Stimulated activated CD8-positive, alpha-beta memory T cell treated with anti-CD3 and anti-CD28 coated beads, Interleukin-2, amount 100 ng/mL, for 1 hour (primary cell): ENCODE data around the gene MAPK8IP2.
A peak's percentile ranks its signal among the peaks of the same experiment; 100 is the strongest.

ENCODE experiments used
- DNase-seq, 2 donors: peaks; one replicate each; pipeline ENCODE4 v3.0.0-alpha.2; 2020; ENCODE audit warnings: low read depth in 2 of 2

The MAPK8IP2 gene

DNA sequence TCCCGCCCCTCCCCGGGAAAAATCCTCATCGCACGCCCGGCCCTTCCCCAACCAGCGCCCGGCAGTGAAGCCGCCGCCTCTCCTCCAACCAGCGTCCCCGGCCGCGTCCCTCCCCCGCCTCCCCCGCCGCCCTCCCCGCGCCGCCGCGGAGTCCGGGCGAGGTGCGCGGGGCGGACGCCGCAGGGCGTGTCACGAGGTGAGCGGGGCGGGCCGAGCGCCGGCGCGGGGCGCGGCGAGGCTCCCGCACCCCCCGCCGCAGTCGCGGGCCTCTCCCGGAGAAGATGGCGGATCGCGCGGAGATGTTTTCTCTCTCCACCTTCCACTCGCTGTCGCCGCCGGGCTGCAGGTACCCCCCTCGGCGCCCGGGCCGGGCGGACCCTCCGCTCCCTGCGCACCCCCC is at the start of gene MAPK8IP2:
MAPK8IP2 (plus strand) TSS at position 256 of the 400 bp plus-strand sequence; CDS start at position 282, 26 bp downstream.
- DNase-seq: no peak

DNA sequence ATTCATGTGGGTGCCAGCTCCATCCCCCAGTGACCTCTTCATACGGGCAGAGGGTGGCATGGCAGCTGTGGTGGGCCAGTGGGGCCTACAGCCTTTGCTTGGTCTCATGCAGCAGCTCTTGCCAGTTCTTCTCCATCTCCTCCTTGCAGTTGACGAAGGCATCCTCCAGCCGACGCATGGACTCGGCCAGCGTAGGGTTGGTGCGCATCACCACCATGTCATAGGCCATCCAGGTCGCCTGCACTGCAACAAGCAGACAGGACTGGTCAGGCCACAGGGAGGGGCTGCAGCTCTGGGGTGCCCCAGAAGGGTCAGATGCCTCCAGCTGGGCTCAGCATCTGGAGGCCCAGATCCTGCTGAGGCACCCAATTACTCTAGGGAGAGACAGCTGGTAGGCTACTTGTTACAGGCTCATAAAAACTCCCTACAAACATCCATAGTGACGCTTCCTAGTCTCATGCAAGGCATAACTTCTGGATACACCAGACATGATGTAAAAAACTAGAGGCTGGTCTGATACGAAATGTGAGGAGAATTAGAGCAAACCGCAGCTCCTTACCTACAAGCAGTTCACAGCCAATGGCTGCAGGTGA is 49.3 kb upstream of the MAPK8IP2 start:
- DNase-seq: no peak

DNA sequence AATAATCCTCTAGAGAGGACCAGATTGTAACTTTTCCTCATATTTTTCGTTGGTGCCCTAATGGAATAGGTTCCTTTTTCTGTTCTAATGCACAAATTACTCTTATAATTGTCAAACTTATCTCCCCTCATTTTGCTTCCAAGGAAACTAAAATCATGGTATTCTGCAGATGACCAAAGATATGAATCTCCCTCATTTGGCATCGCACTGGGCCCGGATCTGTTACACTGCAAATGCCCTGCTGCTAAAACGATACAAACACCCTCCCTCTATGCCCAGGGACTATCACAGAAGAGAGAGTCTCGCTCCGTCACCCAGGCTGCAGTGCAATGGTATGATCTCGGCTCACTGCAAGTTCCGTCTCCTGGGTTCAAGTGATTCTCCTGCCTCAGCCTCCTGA is 47.3 kb upstream of the MAPK8IP2 start:
- DNase-seq: no peak

DNA sequence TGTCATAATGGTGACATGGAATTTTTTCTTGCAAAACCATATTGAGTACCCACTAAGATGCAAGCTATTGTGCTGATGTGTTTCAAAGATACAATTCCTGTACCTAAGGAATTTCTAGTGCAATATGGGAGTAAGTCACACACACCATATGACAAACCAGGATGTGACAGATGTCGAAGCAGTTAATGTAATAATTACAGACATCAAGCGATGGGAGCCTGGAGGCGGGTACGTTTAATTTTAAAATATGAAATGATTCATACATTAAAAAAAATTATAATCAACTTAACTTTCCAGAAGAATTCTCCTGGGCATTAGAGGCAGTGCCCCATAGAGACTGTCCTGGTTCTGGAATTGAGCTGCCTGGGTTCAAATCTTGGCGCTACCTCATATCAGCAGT is 43.9 kb upstream of the MAPK8IP2 start:
- no peak for DNase-seq

DNA sequence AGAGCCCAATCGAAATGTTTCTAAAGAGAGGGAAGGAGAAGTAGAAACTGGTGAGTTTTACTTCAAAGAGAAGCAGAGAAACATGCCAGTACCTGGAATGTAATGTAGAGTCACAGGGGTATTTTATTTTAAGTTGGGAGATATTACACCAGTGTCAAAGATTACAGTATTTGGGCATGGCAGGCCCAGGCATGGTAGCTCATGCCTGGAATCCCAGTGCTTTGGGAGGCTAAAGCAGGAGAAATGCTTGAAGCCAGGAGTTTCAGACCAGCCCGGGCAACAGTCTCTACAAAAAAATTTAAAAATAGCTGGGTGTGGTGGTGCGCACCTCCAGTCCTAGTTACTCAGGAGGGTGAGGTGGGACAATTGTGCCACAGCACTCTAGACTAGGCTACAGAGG is 40.6 kb upstream of the MAPK8IP2 start:
- DNase-seq: no peak

DNA sequence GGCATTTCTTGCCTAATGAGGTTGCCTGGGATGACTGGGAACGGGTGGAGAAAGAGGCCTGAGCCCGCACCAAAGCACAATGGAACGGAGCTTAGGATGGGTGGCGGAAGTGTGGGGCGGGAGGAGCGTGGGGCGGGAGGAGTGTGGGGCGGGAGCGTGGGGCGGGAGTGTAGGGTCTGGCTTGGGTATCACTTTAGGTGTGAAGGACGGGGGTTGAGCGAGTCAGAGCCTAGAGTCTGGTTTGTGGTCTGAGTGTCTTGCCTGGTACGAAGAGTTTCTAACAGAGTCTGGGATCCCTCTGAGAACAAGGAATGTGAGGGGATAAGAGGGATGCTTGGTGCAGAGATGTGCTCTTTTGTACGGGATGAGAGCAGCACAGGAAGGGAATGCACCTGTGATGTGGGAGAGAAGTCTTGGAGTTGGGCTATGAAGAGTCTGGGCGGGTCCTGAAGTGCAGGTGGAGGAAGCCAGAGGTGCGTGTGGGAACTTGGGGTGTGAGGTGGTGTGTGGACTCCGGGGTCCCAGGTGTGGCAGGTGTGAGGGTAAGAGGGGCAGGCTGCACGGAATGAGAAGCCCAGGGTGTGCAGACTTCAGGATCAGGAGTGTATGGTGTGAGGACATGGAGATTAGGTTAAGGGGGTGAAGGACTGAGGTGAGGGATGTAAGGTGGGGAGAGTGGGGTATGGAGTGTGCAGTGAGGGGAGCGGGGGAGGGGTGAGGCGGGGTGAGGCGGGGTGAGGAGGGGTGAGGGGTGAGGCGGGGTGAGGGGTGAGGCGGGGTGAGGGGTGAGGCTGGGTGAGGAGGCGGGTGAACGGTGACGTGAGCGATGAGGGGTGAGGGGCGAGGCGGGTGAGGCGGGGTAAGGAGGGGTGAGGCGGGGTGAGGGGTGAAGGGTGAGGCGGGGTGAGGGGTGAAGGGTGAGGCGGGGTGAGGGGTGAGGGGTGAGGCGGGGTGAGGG is 38.9 kb upstream of the MAPK8IP2 start:
- no peak for DNase-seq

DNA sequence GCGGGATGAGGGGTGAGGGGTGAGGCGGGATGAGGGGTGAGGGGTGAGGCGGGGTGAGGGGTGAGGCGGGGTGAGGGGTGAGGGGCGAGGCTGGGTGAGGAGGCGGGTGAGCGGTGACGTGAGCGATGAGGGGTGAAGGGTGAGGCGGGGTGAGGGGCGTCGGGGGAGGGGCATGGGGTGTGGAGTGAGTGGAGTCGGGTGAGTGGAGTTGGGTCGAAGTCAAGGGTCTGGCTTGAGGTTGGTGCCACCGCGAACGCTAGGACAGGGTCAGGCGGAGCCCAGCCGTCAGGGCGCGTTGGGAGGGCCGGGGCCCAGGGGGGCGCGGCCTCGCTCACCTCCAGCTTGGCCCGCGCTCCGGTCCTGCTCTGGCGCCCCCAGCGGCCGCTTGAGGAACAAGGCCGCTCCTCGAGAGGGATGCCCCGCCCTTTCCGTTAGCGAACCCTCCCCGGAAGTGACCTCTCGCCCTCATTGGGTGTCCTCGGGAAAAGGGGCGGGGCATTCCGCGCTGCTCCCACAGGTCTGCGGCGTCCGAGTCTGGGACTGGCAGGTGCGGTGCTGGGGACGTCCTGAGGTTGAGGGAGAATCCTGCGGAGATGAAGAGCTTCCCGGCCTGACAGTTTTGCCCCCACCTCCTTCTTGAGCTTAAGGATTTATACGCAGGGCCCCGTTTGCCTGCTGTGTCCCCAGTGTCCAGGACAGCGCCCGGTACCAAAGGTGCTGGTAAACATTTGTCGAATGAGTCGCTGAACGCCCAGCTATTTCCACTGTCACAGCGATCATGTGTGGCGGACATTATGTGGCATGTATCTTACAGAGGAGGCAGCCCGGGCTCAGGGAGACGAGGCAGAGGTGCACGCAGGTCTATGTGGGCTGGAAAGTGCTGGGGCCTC is 37.8 kb upstream of the MAPK8IP2 start, which contains the start of gene SYCE3:
SYCE3 (minus strand) TSS at position 397 of the 890 bp plus-strand sequence. CDS start 6,514 bp downstream, outside the sequence.
- DNase-seq: peak; percentile 92 to 97

DNA sequence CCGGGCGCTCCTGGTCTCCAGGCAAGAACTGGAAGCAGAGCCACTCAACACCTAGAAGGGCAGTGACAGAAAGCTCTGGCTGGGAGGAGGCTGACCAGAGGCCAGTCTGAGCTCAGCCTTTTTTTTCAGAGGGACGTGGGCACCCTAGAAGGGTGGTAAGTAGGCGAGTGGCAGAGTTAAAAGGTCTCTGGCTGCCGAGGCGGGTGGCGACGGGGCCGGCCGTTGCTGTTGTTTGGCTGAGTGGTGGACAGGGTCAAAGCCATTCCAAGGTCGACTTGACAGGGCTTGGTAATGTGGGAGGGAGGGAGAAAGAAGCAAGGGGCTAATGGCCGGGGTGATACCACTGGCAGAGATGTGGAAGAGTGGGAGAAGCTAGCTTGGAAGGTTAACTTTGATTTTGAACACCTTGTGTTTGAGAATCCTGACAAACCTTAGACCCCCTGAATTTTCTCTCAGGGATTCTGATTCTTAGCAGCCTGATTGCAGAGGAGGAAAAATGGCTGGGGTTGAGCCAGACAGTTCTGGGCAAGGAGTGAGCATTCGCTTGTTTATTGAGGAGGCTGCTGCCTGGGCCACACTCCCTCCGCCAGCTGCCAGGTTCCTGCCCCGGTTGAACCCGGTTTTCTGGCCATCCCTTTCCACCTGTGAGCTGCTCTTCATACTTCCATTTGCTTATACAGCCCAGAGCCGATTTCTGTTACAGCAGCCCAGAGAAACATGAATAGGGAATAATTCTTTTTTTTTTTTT is 37.0 kb upstream of the MAPK8IP2 start:
- DNase-seq: no peak

DNA sequence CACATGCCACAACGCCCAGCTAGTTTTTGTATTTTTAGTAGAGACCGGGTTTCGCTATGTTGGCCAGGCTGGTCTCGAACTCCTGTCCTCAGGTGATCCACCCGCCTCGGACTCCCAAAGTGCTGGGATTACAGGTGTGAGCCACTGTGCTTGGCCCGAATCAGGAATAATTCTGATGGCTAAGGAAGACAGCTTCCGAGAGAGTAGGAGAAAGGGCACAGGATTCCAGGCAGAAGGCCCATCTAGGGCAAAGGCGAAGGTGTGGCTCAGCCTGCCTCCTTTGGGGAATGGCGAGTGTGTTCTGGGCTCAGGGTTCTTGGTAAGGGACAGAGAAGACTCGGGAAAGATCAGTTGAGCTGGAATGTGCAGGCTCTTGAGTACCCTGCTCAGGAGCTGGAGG is 36.3 kb upstream of the MAPK8IP2 start:
- DNase-seq: no peak

DNA sequence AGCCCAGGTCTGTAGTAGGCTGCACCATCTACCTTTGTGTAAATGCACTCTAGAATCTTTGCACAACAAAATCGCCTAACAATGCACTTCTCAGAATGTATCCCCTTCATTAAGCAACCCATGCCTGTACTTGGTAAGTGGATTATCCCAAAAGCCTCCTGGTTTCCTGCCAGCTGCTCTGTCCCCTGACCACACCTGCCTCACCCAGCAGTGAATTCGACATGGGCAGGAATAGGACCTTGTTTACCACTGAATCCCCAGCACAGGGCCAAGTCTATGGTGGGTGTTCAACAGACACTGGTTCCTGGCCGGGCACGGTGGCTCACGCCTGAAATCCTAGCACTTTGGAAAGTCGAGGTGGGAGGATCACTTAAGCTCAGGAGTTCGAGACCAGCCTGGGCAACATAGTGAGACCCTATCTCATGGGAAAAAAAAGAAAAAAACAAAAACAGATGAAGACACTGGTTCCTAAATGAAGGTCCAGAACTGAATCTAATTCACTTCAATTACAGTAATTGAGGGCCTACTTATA is 32.8 kb upstream of the MAPK8IP2 start:
- no peak for DNase-seq

DNA sequence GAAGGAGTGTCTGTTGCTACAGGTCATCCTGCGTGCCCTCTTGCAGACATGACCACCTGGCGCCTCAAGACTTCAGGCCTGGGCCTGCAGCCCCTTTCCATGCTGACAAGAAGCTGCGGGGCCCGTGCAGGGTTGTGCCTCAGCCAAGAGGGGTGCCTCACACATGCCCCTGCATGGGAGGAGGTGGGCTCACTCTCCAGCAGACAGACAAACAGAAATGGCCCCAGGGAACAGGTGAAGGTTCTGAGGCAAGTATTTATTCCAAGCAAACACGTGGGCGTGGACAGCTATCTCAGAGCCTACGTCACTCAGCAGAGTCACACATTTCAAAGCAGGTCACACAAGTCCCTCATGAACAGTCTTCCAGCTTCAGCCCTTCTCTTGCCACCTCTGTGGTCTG is 32.0 kb upstream of the MAPK8IP2 start:
- no peak for DNase-seq

DNA sequence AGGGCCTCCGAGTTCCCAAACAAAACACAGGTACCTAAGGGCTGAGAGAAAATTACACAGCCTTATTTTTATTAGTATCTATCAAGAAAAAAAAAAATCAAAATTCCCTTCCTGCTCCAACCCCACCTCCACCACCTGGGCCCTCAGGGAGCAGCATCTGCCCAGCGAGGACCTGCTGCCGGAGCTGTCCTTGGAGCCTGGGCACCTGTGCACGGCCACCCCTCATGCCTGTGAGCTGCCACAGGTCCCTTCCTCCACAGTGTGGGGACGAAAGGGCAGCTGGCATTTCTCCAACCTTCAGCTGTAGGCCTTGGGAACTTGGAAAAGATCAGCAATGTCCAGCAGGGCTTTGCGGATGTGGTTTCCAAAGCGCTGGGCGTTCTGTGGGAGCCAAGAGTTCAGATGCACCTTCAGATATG is 31.5 kb upstream of the MAPK8IP2 start:
- no peak for DNase-seq

DNA sequence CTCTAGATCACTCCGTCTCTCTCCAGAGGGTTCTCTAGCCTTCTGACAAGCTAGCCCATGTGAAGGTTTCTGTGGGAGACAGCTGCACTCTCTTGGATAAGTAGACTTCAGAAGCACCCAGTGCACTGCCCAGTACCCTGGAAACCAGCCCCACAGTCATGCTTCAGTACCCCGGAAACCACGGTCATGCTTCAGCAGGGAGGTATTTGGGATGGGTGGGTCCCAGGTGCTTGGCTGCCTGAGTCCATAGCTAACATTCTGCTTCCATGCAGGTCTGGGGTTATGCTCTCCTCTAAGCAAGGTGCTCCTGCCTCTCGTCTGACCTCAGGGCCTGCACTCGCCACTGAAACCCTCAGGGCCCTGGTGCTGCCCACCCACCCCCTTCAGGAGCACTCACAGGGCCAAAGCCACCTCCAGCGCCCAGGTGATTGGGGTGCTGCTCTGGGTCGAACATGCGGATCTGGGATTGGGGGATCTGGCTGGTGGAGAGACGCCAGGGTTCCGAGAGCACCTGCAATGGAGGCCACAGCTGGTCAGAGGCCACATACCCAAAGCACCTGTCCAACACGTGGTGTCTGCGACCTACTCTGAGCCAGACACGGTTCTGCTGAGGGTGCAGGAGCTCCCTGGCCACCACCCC is 30.6 kb upstream of the MAPK8IP2 start:
- DNase-seq: no peak

DNA sequence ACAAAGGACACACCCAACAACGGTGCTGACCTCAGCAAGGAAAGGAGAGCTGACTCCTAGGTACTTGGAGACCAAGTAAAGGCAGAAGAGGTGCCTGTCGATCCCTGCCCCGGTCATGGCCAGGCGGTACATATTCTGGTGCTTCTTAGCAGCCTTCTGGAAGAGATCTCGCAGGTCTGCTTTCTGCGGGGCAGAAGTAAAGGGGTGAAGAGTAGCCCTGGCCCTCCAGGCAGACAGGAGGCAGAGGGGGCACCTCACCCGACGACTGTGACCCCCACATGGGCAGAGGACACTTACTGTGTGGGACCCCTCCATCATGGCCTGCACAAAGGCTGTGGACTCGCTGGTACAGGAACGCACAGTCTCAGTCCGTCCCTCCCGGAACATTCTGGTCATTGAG is 29.7 kb upstream of the MAPK8IP2 start:
- no peak for DNase-seq

DNA sequence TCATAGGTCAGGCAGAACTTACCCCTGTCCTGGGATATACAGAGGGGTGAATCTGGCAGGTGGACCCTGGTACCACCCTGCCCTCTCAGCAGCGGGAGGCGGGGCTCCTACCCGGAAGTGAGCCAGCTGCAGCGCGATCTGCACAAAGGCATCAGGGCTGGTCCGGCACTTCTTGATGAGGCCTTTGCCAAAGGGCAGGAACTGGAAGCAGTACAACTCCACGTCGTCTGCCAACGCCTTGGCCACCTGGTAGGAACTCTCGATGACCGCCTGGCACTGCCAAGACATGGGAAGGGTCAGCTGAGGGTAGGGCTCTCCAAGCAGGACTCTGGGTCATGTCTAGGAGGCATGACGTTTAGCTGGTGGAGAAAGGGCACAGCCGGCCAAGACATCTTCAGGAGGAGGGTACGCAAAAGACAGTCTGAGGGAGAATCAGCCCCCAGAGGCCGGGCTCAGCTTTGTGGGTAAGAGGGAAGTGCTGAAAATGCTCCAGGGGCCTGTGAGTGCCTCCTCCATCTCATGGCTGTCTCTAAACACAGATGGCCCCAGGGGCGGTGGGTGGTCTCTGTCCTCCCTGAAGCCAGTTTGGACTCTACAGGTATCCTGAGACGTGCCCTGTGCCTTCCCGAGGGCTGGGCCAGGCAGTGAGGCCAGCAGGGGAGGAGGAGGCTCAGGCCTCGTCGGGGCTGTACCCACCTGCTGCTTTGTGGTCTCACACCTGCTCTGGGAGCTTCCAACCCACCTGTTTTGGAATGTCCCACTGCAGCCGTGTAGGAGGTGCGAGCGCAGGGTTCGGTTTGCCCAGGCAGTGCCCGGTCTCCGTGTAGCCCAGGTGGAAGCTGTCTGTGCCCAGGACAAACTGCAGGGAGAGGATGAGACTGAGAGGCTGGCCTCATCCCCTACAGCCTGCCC is 29.1 kb upstream of the MAPK8IP2 start:
- DNase-seq: no peak

DNA sequence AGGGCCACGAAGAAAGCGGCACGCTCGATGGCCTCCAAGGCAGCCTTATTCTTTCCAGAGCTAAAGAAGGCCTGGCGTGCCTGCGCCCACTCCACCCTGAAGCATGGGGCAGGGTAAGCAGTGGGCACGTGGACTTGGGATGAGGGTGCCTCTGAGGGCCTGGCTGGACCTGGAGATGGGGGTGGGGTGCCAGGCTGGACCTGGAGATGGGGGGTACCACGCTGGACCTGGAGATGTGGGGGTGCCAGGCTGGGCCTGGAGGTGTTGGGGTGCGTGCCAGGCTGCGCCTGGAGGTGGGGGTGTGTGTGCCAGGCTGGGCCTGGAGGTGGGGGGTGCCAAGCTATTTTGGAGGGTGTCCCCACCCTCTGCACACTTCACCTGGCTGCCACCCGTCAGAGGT is 27.6 kb upstream of the MAPK8IP2 start:
- DNase-seq: no peak

DNA sequence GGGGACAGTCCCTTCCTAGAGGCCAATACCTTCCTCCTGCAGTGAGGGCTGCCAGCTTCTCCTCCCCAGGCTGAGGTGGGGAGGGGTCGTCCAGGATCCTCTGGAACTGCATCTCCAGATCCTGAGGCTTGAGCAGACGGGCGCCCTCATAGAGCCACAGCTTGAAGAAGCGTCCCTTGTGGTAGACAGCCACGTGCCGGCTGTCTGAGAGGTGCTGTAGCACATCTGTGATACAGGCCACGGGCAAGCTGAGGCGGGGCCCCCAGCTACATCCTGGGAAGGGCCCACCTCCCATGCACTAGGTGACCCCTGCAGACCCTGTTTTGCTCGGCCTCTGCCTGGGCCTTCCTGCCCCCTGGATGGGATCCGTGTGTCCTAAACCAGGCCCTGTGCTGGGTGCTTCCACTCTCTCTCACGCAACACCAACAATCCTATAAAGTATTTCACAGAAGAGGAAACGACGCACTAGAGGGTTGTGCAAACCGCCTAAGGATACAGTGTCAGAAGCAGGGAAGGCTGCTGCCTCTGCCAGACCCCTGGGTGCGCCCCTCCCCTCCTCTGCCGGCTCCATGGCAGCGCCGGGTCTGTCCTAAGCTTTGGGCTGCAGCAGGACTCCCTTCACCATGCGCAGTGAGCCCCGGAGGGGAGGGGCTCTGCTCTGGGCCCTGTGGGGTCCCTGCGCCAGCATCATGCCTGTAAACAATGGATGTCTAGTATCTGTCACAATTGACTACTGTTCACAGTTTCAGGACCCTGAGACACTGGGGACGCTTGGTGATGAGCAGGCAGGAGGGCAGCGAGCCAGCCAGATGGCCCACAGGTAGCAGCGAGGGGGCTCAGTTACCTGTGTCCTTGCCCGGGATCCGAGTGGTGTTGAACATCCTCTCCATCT is 26.9 kb upstream of the MAPK8IP2 start:
- no peak for DNase-seq

DNA sequence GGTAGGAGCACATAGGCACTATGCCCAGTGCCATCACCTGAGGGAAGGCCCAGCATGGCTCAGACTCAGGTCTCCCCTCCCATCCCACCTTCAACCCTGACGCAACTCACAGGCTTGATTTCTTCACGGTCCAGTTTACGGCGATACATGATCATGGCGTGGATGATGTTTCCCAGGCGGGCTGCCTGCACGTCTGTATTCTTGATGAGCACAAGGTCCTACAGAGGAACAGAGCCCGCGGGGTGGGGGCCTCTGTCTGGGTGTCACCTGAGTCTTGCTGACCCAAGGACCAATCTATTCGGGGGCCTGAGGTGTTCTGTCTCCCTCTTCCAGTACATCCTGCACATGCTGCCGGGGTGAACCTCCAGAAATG is 26.2 kb upstream of the MAPK8IP2 start:
- DNase-seq: no peak
